ENCODE measurements around the gene POU6F2. TPM values are rescaled to one million over a fixed set of nuclear protein-coding genes. Genes with fewer than 3 reads are reported as not detected.

The POU6F2 gene
- total RNA-seq, 1 experiment from 2014 or later, result not detected

- in situ Hi-C loops (cut with HindIII; ENCODE audit: low pct_unique_long_range_greater_than_20kb, low sequenced_read_pairs), result no loop called here
- no peak for ATAC-seq
- intact Hi-C loops (cut with micrococcal nuclease; ENCODE audit: unreplicated experiment), result no loop called here
- Histone ChIP-seq H3K27me3 (ENCODE audit: control insufficient read depth, insufficient read depth, low read length) (no peaks in the 10 kb centered on the region; the same call in 1 of the 2 replicates), H3K4me1 (ENCODE audit: control insufficient read depth, insufficient read depth, low read length) (no peaks in the 10 kb centered on the region), H3K9me3 (ENCODE audit: control insufficient read depth, insufficient read depth, low read depth, low read length) (no peaks in the 10 kb centered on the region), H3K27ac (ENCODE audit: low read length) (no peak overlapping the region), H3K36me3 (ENCODE audit: control insufficient read depth, insufficient read depth, low read length) (no peaks in the 10 kb centered on the region), H3K4me3 (ENCODE audit: low read depth in 2 of 2, low read length in 2 of 2) (no peak overlapping the region)
- BruUV-seq (replicated peaks), result no TSS peak
- TF ChIP-seq REST (IDR thresholded peaks at IDR 0.05; ENCODE audit: insufficient read depth in 1 of 2, low read depth in 2 of 2, low read length in 1 of 2) (no peak), SIN3A (IDR thresholded peaks at IDR 0.05; ENCODE audit: borderline replicate concordance, insufficient read depth, low read depth, low read length) (no peak), TCF7L2 (IDR thresholded peaks at IDR 0.05; ENCODE audit: low read depth, low read length) (no peak), POLR2AphosphoS5 (IDR thresholded peaks at IDR 0.05; ENCODE audit: low read depth, low read length) (no peak), CTCF (IDR thresholded peaks at IDR 0.05) (no peak)
- CTCF ChIA-PET, result no interaction called here
- DNase-seq (ENCODE audit: low read depth, low spot score), result no peak
- POLR2A ChIA-PET, result no interaction called here
These were observed 455.8 kb downstream of the POU6F2 start for GRCh38 chr7:39433550-39433949.

- H3K4me1 ChIP-seq (ENCODE audit: control insufficient read depth, insufficient read depth, low read length), result no peaks in the 10 kb centered on the region
- CTCF ChIA-PET, result no interaction called here
- no peak overlapping the region for H3K27ac ChIP-seq (ENCODE audit: low read length)
- no peak for ATAC-seq
- POLR2A ChIA-PET, result no interaction called here
- no peak for DNase-seq (ENCODE audit: low read depth, low spot score)
- H3K4me3 ChIP-seq (ENCODE audit: low read depth in 2 of 2, low read length in 2 of 2), result no peak overlapping the region
- no peaks in the 10 kb centered on the region for H3K9me3 ChIP-seq (ENCODE audit: control insufficient read depth, insufficient read depth, low read depth, low read length)
- intact Hi-C loops (cut with micrococcal nuclease; ENCODE audit: unreplicated experiment), result no loop called here
- H3K36me3 ChIP-seq (ENCODE audit: control insufficient read depth, insufficient read depth, low read length), result no peaks in the 10 kb centered on the region
- no peaks in the 10 kb centered on the region; the same call in 1 of the 2 replicates for H3K27me3 ChIP-seq (ENCODE audit: control insufficient read depth, insufficient read depth, low read length)
- TF ChIP-seq REST (IDR thresholded peaks at IDR 0.05; ENCODE audit: insufficient read depth in 1 of 2, low read depth in 2 of 2, low read length in 1 of 2) (no peak), POLR2AphosphoS5 (IDR thresholded peaks at IDR 0.05; ENCODE audit: low read depth, low read length) (no peak), SIN3A (IDR thresholded peaks at IDR 0.05; ENCODE audit: borderline replicate concordance, insufficient read depth, low read depth, low read length) (no peak), TCF7L2 (IDR thresholded peaks at IDR 0.05; ENCODE audit: low read depth, low read length) (no peak), CTCF (IDR thresholded peaks at IDR 0.05) (no peak)
- in situ Hi-C loops (cut with HindIII; ENCODE audit: low pct_unique_long_range_greater_than_20kb, low sequenced_read_pairs), result no loop called here
- BruUV-seq (replicated peaks), result no TSS peak
These were observed 456.3 kb downstream of the POU6F2 start for GRCh38 chr7:39434012-39434411.
